GM12872 (cell line): ENCODE measurements around the gene CFAP57.

Source experiments
- CTCF ChIP-seq: IDR thresholded peaks from 3 replicates; pipeline ENCODE4 v1.5.1; 2011; ENCODE audit warnings: low read depth, mild to moderate bottlenecking, low read length, moderate library complexity; ENCODE audit not compliant: insufficient read depth

The CFAP57 gene

DNA sequence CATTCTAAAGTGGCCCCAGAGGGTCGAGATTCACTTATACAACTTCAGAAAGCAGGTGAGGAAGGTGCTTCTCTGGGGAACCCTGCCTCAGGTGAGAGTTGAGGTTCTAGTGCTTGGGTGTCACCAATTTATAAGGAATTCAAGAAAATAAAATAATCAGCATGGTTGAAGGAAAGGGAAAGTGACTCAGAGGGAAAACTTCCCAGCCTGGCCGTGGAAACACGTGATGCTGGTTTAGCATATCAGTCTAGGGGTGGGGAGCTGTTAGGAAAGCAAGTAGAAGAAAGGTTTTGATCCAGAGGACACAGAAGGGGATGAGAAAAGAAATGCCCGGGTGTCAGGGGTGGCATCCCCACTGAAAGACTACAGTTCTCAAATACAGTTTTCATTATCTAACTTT is 59.9 kb downstream of the CFAP57 start:
- no peak for TF ChIP-seq CTCF

GRCh38 chr1:43232482-43232881 is 60.4 kb downstream of the CFAP57 start:
- TF ChIP-seq CTCF: no peak

DNA sequence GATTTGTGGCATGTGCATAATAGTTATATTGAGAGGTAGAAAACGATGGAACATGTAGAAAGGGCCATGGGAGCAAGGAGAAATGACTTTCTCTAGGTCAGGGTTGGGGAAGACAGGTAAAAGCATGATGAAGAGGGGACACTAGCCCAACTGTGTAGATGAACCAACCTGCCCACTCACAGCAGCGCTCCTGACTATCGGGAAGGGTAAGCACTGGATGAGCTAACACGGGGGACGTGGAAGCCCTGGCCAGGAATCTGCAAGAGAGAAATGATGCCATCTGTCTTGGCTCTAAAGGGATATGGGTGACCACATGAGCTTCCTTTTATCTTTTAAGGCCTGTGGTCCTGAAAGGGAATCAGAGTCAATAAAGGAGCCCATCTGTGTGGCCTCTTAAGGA is 61.5 kb downstream of the CFAP57 start:
- no peak for TF ChIP-seq CTCF

GRCh38 chr1:43234267-43234666 is 62.1 kb downstream of the CFAP57 start:
- TF ChIP-seq CTCF: no peak

DNA sequence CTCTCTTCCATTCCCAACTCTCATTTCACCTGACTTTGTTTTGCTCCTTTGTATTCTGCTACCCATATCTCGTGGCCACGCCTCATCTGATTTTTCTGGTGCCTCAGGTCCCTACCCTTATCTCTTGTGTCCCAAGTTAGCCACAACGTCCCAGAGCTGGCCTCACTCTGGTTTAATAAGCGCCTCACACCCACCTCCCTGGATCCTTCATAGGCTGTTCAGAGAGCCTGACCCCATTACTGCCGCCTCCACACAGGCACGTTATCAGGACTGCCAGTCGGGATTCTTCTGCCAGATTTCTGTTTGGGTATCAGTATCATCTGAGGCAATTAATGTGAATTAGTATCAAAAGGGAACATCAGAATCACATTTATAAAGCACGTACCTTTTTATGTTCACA is 62.9 kb downstream of the CFAP57 start:
- no peak for TF ChIP-seq CTCF

- no peak for TF ChIP-seq CTCF
Measured at GRCh38 chr1:43235451-43236121, 63.5 kb downstream of the CFAP57 start.

DNA sequence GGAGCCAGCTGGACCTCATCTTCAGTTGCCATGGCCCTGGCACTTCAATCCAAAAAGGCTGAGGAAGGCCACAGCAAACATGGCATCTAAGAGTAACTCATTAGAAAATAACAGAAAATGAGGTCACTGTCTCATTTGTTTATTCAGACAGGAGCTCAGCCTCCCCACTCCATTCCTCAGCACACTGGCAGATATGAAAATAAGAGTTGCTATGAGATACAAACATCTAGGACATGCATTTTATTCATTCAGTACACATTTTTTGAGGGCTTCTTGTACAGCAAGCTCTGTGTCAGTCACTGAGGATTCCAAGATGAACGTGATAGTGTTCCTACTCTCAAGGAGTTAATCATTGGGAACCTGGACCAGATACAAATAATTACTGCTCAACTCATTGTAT is 65.0 kb downstream of the CFAP57 start:
- TF ChIP-seq CTCF: no peak
